ENCODE measurements around the gene ADARB2.

- no peak for TF ChIP-seq POLR2AphosphoS5 (IDR thresholded peaks at IDR 0.05)
- TF ChIP-seq CTCF (IDR thresholded peaks at IDR 0.05) = no peak
Measured at GRCh38 chr10:1556496-1556895, 180.8 kb downstream of the ADARB2 start.
